Esophagus muscularis mucosa (tissue), 4 donors: ENCODE data around the gene LAD1. TPM values are rescaled to one million over a fixed set of nuclear protein-coding genes. Genes with fewer than 3 reads are reported as not detected.

ENCODE experiments used
- DNase-seq: peaks from one replicate; pipeline ENCODE4 v3.0.0-alpha.2; 2017; ENCODE audit errors: extremely low spot score
- H3K27ac ChIP-seq, 4 donors: fragments of 200-600 bp; sonication (generic); replicated peaks in 1 of 4; 1 replicate in 3 of 4; 2 replicates in 1 of 4; pipeline ENCODE4 v1.5.1; 2016 to 2019; ENCODE audit warnings: mild to moderate bottlenecking in 1 of 4
- H3K27me3 ChIP-seq, 4 donors: fragments of 200-600 bp; sonication (generic); one replicate each; pipeline versions ENCODE4 v1.5.1 to v1.6.0; 2016 to 2019
- H3K36me3 ChIP-seq, 4 donors: fragments of 200-600 bp; sonication (generic); one replicate each; pipeline ENCODE4 v1.5.1; 2016 to 2019
- H3K4me1 ChIP-seq, 4 donors: fragments of 200-600 bp; sonication (generic); one replicate each; pipeline ENCODE4 v1.5.1; 2016 to 2019
- H3K4me3 ChIP-seq, 4 donors: fragments of 200-600 bp; sonication (generic); 1 replicate in 2 of 4; 2 replicates in 2 of 4; pipeline ENCODE4 v1.5.1; 2016 to 2019; ENCODE audit warnings: mild to moderate bottlenecking in 4 of 4, moderate library complexity in 1 of 4
- H3K9me3 ChIP-seq, 4 donors: fragments of 200-600 bp; sonication (generic); 1 replicate in 3 of 4; 2 replicates in 1 of 4; pipeline ENCODE4 v1.5.1; 2016 to 2019
- EP300 ChIP-seq: sonication (generic); formaldehyde crosslinking; IDR thresholded peaks from one replicate; pipeline ENCODE4 v1.6.1; 2017; ENCODE audit warnings: antibody characterized with exemption
- POLR2A ChIP-seq: fragments of 450-650 bp; IDR thresholded peaks from one replicate; pipeline ENCODE4 v1.6.1; 2017; ENCODE audit warnings: antibody characterized with exemption, moderate library complexity, mild to moderate bottlenecking, low read depth
- POLR2AphosphoS5 ChIP-seq, 2 donors: sonication (generic); formaldehyde crosslinking; IDR thresholded peaks; one replicate each; pipeline ENCODE4 v1.6.1; 2017; ENCODE audit warnings: antibody characterized with exemption in 2 of 2
- WGBS: methylation state at CpG from one replicate; pipeline ENCODE4 v1.1.5; 2018; 5-methylcytosine and 5-hydroxymethylcytosine counted together
- intact Hi-C: fragments of 100-400 bp; cut with DNase I; formaldehyde crosslinking; loops from one replicate; pipeline ENCODE4 v1.15.1; 2023
- total RNA-seq, 4 donors: library from RNA; depleted of rRNA; stranded (reverse); fragments of >200 nt; gene quantifications; one replicate each; pipeline versions ENCODE4 v1.1.0 to v1.2.1, GENCODE V29; 2016
- TF ChIP-seq, protein P1 (sequence below), 3 experiments: fragments of 200-600 bp in 2 of 3; fragments of 450-650 bp in 1 of 3; sonication (generic) in 2 of 3; IDR thresholded peaks; one replicate each; pipeline ENCODE4 v1.5.1; 2017 to 2019; ENCODE audit warnings: antibody characterized with exemption in 3 of 3, mild to moderate bottlenecking in 2 of 3, moderate library complexity in 1 of 3

The LAD1 gene
- total RNA-seq, 4 donors from 2014 or later: 0.17 TPM; not detected in 3

DNA sequence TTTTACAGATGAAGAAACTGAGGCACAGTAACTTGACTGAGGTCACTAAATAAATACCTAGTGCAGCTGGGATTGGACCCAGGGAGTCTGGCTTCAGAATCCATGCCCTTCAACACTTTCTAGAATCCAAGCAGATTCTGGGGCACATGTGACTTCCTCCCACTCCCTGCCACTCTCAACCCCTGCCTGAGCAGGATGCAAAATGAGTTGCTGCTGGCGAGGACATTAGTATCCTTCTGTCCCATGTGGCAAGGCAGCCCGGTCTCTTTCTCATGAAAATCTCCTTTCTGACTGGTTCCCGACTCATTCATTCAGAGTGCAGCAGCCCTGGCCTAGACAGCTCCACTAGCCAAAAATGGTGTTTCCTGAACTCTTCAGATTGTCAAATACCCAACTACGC lies 50.0 kb downstream of the LAD1 start:
- TF ChIP-seq POLR2AphosphoS5 (IDR thresholded peaks at IDR 0.05) (no peak), EP300 (no peak), POLR2A (no peak)
- TF ChIP-seq, protein P1, sequence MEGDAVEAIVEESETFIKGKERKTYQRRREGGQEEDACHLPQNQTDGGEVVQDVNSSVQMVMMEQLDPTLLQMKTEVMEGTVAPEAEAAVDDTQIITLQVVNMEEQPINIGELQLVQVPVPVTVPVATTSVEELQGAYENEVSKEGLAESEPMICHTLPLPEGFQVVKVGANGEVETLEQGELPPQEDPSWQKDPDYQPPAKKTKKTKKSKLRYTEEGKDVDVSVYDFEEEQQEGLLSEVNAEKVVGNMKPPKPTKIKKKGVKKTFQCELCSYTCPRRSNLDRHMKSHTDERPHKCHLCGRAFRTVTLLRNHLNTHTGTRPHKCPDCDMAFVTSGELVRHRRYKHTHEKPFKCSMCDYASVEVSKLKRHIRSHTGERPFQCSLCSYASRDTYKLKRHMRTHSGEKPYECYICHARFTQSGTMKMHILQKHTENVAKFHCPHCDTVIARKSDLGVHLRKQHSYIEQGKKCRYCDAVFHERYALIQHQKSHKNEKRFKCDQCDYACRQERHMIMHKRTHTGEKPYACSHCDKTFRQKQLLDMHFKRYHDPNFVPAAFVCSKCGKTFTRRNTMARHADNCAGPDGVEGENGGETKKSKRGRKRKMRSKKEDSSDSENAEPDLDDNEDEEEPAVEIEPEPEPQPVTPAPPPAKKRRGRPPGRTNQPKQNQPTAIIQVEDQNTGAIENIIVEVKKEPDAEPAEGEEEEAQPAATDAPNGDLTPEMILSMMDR (IDR thresholded peaks at IDR 0.05): no peak
- WGBS: 79% methylated on average over 4 of the region's 4 CpGs
- Histone ChIP-seq H3K27me3 (peaks cover 0 to 52% (median 0%) of the 10 kb centered on the region in 4 donors), H3K9me3 (no peaks in the 10 kb centered on the region), H3K27ac (no peak overlapping the region), H3K4me3 (no peak overlapping the region), H3K36me3 (no peaks in the 10 kb centered on the region), H3K4me1 (peaks cover 0 to 4% (median 0%) of the 10 kb centered on the region in 4 donors)
- no peak for DNase-seq
- intact Hi-C loops: no loop called here

DNA sequence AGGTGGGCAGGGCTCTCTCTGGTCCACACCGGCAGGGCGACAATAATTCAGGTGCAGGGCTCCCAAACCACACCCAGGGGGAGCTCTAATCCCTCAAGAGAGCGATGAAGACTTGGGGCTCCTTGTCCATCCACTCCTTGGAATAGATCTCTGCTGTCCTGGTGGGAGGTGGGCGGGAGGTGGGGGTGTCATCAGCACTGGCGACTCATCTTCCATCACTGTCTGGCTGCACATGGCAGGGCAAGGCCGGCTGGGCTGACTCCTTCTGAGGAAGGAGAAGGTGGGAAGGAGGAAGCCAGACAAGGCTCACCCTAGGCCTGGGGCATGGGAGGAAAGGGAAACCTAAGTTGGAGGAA lies 50.9 kb downstream of the LAD1 start:
- Histone ChIP-seq H3K4me1 (peaks cover 0 to 4% (median 0%) of the 10 kb centered on the region in 4 donors), H3K27me3 (peaks cover 0 to 43% (median 0%) of the 10 kb centered on the region in 4 donors), H3K27ac (no peak overlapping the region), H3K4me3 (no peak overlapping the region), H3K36me3 (no peaks in the 10 kb centered on the region), H3K9me3 (no peaks in the 10 kb centered on the region)
- intact Hi-C loops: no loop called here
- DNase-seq: no peak
- no peak for TF ChIP-seq EP300
- no peak for TF ChIP-seq POLR2AphosphoS5 (IDR thresholded peaks at IDR 0.05)
- TF ChIP-seq POLR2A: no peak
- TF ChIP-seq, protein P1 (IDR thresholded peaks at IDR 0.05): peak in 2 of 3 experiments; percentile 15 to 40
- 27% methylated on average over 5 of the region's 6 CpGs for whole genome bisulfite sequencing

DNA sequence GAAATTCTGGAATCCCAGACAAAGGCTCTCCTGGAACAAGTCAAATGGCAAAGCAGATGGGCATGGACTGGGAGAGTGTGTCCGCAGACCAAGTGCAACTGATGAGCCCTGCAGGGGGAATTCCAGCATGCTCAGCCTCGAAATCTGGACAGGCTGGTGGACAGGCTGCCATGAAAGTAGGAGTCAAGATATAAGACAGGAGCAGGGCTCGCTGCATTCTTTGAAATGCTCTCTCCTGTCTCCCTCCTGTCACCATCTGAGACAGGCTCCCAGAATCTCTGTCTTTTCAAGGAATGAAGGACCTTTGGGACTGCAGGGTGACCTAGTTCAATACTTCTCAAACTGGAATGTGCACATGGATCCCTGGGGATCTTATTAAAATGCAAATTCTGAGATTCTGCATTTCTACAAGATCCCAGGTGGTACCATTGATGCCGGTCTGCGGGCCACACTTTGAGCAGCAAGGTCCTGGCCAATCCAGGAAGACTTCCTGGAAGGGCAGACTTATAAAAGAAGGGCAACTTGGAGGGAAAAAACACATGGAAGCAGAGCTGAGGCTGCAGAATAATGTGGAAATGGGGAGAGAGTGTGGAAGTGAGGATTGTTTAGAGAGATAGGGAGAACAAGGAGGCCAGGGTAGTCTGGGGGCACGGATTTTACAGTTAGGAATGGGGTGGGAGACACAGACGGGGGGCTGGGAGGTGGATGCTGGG lies 51.5 kb downstream of the LAD1 start:
- intact Hi-C loops: no loop called here
- no peak overlapping the region for H3K27ac ChIP-seq
- H3K27me3 ChIP-seq: peaks cover 0 to 37% (median 0%) of the 10 kb centered on the region in 4 donors
- TF ChIP-seq, protein P1 (IDR thresholded peaks at IDR 0.05): no peak
- TF ChIP-seq EP300 (no peak), POLR2A (no peak), POLR2AphosphoS5 (IDR thresholded peaks at IDR 0.05) (no peak)
- H3K9me3 ChIP-seq: no peaks in the 10 kb centered on the region
- H3K4me3 ChIP-seq: no peak overlapping the region
- no peaks in the 10 kb centered on the region for H3K36me3 ChIP-seq
- peaks cover 0 to 4% (median 0%) of the 10 kb centered on the region in 4 donors for H3K4me1 ChIP-seq
- WGBS: 36% methylated on average over 7 of the region's 7 CpGs
- DNase-seq: no peak

DNA sequence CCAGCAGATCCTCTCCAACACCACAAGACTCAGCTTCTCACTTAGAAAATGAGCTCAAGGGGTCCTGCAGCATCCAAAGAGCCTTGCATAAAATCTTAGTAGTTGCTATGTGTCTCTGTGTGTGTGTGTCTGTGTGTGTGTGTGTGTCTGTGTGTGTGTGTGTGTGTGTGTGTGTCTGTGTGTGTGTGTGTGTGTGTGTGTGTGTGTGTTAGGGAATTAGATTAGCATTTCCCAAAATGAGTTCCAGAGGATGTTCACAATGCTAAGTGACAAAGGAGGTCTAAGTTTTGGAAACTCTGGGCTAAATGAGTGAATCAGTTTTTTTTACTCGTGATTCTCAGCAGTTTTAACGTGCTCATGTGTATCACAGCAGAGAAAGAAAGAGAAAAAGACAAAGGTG lies 52.1 kb downstream of the LAD1 start:
- intact Hi-C loops: no loop called here
- no peak overlapping the region for H3K27ac ChIP-seq
- no peaks in the 10 kb centered on the region for H3K36me3 ChIP-seq
- no peak overlapping the region for H3K4me3 ChIP-seq
- H3K4me1 ChIP-seq: peaks cover 0 to 4% (median 0%) of the 10 kb centered on the region in 4 donors
- TF ChIP-seq, protein P1 (IDR thresholded peaks at IDR 0.05): no peak
- TF ChIP-seq EP300: no peak
- no peak for TF ChIP-seq POLR2A
- TF ChIP-seq POLR2AphosphoS5 (IDR thresholded peaks at IDR 0.05): no peak
- 41% methylated on average over 2 of the region's 2 CpGs for WGBS
- DNase-seq: no peak
- H3K27me3 ChIP-seq: peaks cover 0 to 37% (median 0%) of the 10 kb centered on the region in 4 donors
- H3K9me3 ChIP-seq: peaks cover 0 to 4% (median under 1%) of the 10 kb centered on the region in 4 donors
